IMR-90 (cell line): ENCODE results near the gene ARHGEF7. TPM values are rescaled to one million over a fixed set of nuclear protein-coding genes. Genes with fewer than 3 reads are reported as not detected.

Source experiments
- ATAC-seq: fragments of 200-7000 bp; cut with Tn5 transposase; 2 replicates; pipeline ENCODE4 v1.9.1; 2020; ENCODE audit warnings: low read depth, mild to moderate bottlenecking, moderate library complexity
- BruUV-seq: library from RNA; stranded (reverse); fragments of 400-500 nt; replicated peaks from 2 replicates; lab custom pipeline; 2021; lab: Mats Ljungman, UMichigan
- CTCF ChIA-PET: fragments of 300-600 bp; formaldehyde crosslinking; extraction: SDS; loops from one replicate; lab custom pipeline; 2021; ENCODE audit warnings: antibody characterized with exemption; lab: Yijun Ruan, JAX
- POLR2A ChIA-PET: fragments of 300-600 bp; sonication (Branson Sonifier 250); formaldehyde crosslinking; loops from one replicate; lab custom pipeline; 2022; ENCODE audit warnings: antibody characterized with exemption; ENCODE audit not compliant: unreplicated experiment; lab: Charles Lee
- DNase-seq: peaks from one replicate; pipeline ENCODE4 v3.0.0; 2013
- H2AFZ ChIP-seq: replicated peaks from 2 replicates; pipeline ENCODE3; 2013; ENCODE audit warnings: low read length, mild to moderate bottlenecking; ENCODE audit not compliant: poor library complexity
- H2AK5ac ChIP-seq: 2 replicates; pipeline ENCODE4 v1.6.1; 2013; ENCODE audit warnings: low read depth, low read length, inconsistent platforms
- H2AK9ac ChIP-seq: replicated peaks from 2 replicates; pipeline ENCODE3; 2013; ENCODE audit warnings: mild to moderate bottlenecking, low read depth, low read length, moderate library complexity; ENCODE audit not compliant: poor library complexity
- H2BK120ac ChIP-seq: 2 replicates; pipeline ENCODE4 v1.6.1; 2013; ENCODE audit warnings: low read depth, low read length, inconsistent platforms
- H2BK15ac ChIP-seq: 3 replicates; pipeline ENCODE4 v1.6.1; 2013; ENCODE audit warnings: low read depth, low read length, inconsistent platforms
- H2BK20ac ChIP-seq: 2 replicates; pipeline ENCODE4 v1.6.1; 2013; ENCODE audit warnings: low read depth, mild to moderate bottlenecking, inconsistent platforms, low read length, moderate library complexity
- H2BK5ac ChIP-seq: 2 replicates; pipeline ENCODE4 v1.6.1; 2013; ENCODE audit warnings: mild to moderate bottlenecking, low read depth, low read length, inconsistent platforms; ENCODE audit not compliant: poor library complexity, severe bottlenecking
- H3K14ac ChIP-seq: replicated peaks from 2 replicates; pipeline ENCODE4 v1.6.1; 2013; ENCODE audit warnings: low read depth, low read length, inconsistent platforms
- H3K18ac ChIP-seq: 2 replicates; pipeline ENCODE4 v1.6.1; 2013; ENCODE audit warnings: low read depth, low read length, control low read depth
- H3K23ac ChIP-seq: 2 replicates; pipeline ENCODE4 v1.6.1; 2013; ENCODE audit warnings: low read depth, low read length, inconsistent platforms
- H3K27ac ChIP-seq: 2 replicates; pipeline ENCODE4 v1.5.1; 2013; ENCODE audit warnings: mild to moderate bottlenecking, control low read depth, low read length; ENCODE audit not compliant: insufficient read depth
- H3K27me3 ChIP-seq: 2 replicates; pipeline ENCODE4 v1.6.1; 2013; ENCODE audit warnings: low read length; ENCODE audit not compliant: control insufficient read depth, insufficient read depth
- H3K36me3 ChIP-seq: 2 replicates; pipeline ENCODE4 v1.6.1; 2013; ENCODE audit warnings: low read length, mixed read lengths; ENCODE audit not compliant: control insufficient read depth, insufficient read depth
- H3K4ac ChIP-seq: 2 replicates; pipeline ENCODE4 v1.6.1; 2013; ENCODE audit warnings: low read depth, low read length, inconsistent platforms
- H3K4me1 ChIP-seq: 2 replicates; pipeline ENCODE4 v1.6.1; 2013; ENCODE audit warnings: low read length, mixed read lengths; ENCODE audit not compliant: control insufficient read depth, insufficient read depth
- H3K4me2 ChIP-seq: 2 replicates; pipeline ENCODE4 v1.6.1; 2013; ENCODE audit warnings: low read depth, mild to moderate bottlenecking, control low read depth, low read length, moderate library complexity
- H3K4me3 ChIP-seq: 2 replicates; pipeline ENCODE4 v1.5.1; 2013; ENCODE audit warnings: low read depth, mild to moderate bottlenecking, control low read depth, low read length, moderate library complexity; ENCODE audit not compliant: insufficient read depth
- H3K56ac ChIP-seq: 2 replicates; pipeline ENCODE4 v1.6.1; 2013; ENCODE audit warnings: low read length, inconsistent platforms; ENCODE audit not compliant: insufficient read depth; ENCODE audit errors: extremely low read depth
- H3K79me1 ChIP-seq, 2 experiments: 2 replicates each; pipeline ENCODE4 v1.6.1; 2013; ENCODE audit warnings: low read length in 2 of 2, inconsistent platforms in 1 of 2, low read depth in 1 of 2
- H3K9ac ChIP-seq: 2 replicates; pipeline ENCODE4 v1.6.1; 2013; ENCODE audit warnings: low read depth, low read length, control low read depth
- H3K9me1 ChIP-seq: 2 replicates; pipeline ENCODE4 v1.6.1; 2013; ENCODE audit warnings: low read length, inconsistent platforms; ENCODE audit not compliant: insufficient read depth
- H3K9me3 ChIP-seq: 2 replicates; pipeline ENCODE4 v1.6.1; 2013; ENCODE audit warnings: low read length; ENCODE audit not compliant: control insufficient read depth, insufficient read depth
- H4K20me1 ChIP-seq: 2 replicates; pipeline ENCODE4 v1.6.1; 2013; ENCODE audit warnings: low read length, inconsistent platforms; ENCODE audit not compliant: insufficient read depth
- H4K5ac ChIP-seq: 2 replicates; pipeline ENCODE4 v1.6.1; 2013; ENCODE audit warnings: mild to moderate bottlenecking, low read depth, low read length, control low read depth
- H4K8ac ChIP-seq, 2 experiments: 2 replicates each; pipeline ENCODE4 v1.6.1; 2013; ENCODE audit warnings: low read depth in 2 of 2, low read length in 2 of 2, control low read depth in 1 of 2, inconsistent platforms in 1 of 2
- H4K91ac ChIP-seq: 2 replicates; pipeline ENCODE4 v1.6.1; 2013; ENCODE audit warnings: low read depth, low read length, inconsistent platforms; ENCODE audit not compliant: insufficient read depth
- BHLHE40 ChIP-seq: fragments of 150-350 bp; IDR thresholded peaks from 2 replicates; pipeline ENCODE4 v1.6.1; 2016; ENCODE audit warnings: mild to moderate bottlenecking, low read depth, low read length
- CEBPB ChIP-seq: IDR thresholded peaks from 2 replicates; pipeline ENCODE4 v1.6.1; 2012; ENCODE audit warnings: low read depth, low read length, improper control_type of control experiment
- CHD1 ChIP-seq: IDR thresholded peaks from 2 replicates; pipeline ENCODE4 v1.6.1; 2012; ENCODE audit warnings: low read depth, low read length, improper control_type of control experiment
- CTCF ChIP-seq: conservative IDR thresholded peaks from 2 replicates; pipeline ENCODE4 v1.5.1; 2012; ENCODE audit warnings: mild to moderate bottlenecking, low read depth, low read length, improper control_type of control experiment
- FOS ChIP-seq: fragments of 150-350 bp; IDR thresholded peaks from 2 replicates; pipeline ENCODE4 v1.6.1; 2016; ENCODE audit warnings: low read depth, low read length
- MAFK ChIP-seq: IDR thresholded peaks from 2 replicates; pipeline ENCODE4 v1.6.1; 2012; ENCODE audit warnings: low read depth, low read length, improper control_type of control experiment
- MAZ ChIP-seq: IDR thresholded peaks from 2 replicates; pipeline ENCODE4 v1.6.1; 2012; ENCODE audit warnings: low read depth, mild to moderate bottlenecking, low read length, improper control_type of control experiment, moderate library complexity, borderline replicate concordance
- MXI1 ChIP-seq: IDR thresholded peaks from 2 replicates; pipeline ENCODE4 v1.6.1; 2012; ENCODE audit warnings: low read depth, mild to moderate bottlenecking, low read length, moderate library complexity, borderline replicate concordance
- NFE2L2 ChIP-seq: fragments of 150-350 bp; IDR thresholded peaks from 2 replicates; pipeline ENCODE4 v1.6.1; 2016; ENCODE audit warnings: low read depth, mild to moderate bottlenecking, low read length
- POLR2A ChIP-seq: IDR thresholded peaks from 2 replicates; pipeline ENCODE4 v1.6.1; 2012; ENCODE audit warnings: mild to moderate bottlenecking, low read depth, low read length
- RAD21 ChIP-seq: IDR thresholded peaks from 2 replicates; pipeline ENCODE4 v1.6.1; 2012; ENCODE audit warnings: low read length, improper control_type of control experiment
- RCOR1 ChIP-seq: IDR thresholded peaks from 2 replicates; pipeline ENCODE4 v1.6.1; 2012; ENCODE audit warnings: mild to moderate bottlenecking, low read length, improper control_type of control experiment; ENCODE audit not compliant: insufficient replicate concordance
- RFX5 ChIP-seq: IDR thresholded peaks from 2 replicates; pipeline ENCODE4 v1.8.0; 2012; ENCODE audit warnings: low read depth, mild to moderate bottlenecking, low read length, moderate library complexity
- SMC3 ChIP-seq: fragments of 150-350 bp; IDR thresholded peaks from 2 replicates; pipeline ENCODE4 v1.6.1; 2016; ENCODE audit warnings: low read depth, mild to moderate bottlenecking, antibody characterized with exemption, low read length, moderate library complexity
- USF2 ChIP-seq: fragments of 150-350 bp; IDR thresholded peaks from 2 replicates; pipeline ENCODE4 v1.6.1; 2017; ENCODE audit warnings: mild to moderate bottlenecking, antibody characterized with exemption, low read length, low read depth
- WGBS, 2 experiments: methylation state at CpG; one replicate each; pipeline versions ENCODE4 v1.1.5 to v1.1.7; 2013; ENCODE audit warnings: missing lambda C conversion rate in 2 of 2; ENCODE audit not compliant: insufficient read length in 1 of 2; ENCODE audit errors: extremely low coverage in 2 of 2; 5-methylcytosine and 5-hydroxymethylcytosine counted together
- dilution Hi-C: fragments of 300-500 bp; cut with HindIII; formaldehyde crosslinking; loops from one replicate; pipeline ENCODE4 v1.14.3; 2018; ENCODE audit warnings: low sequenced_read_pairs; ENCODE audit not compliant: unreplicated experiment
- in situ Hi-C: fragments of 300-500 bp; cut with MboI; formaldehyde crosslinking; loops from 3 replicates; pipeline ENCODE4 v1.14.3; 2019; ENCODE audit warnings: low sequenced_read_pairs, inconsistent platforms, mixed read lengths
- intact Hi-C: fragments of 100-400 bp; cut with micrococcal nuclease; formaldehyde crosslinking; loops from 2 replicates; pipeline ENCODE4 v1.10.0; 2022
- polyA plus RNA-seq, 3 experiments: library from polyadenylated mRNA; depleted of rRNA; stranded (reverse); fragments of >200 nt; gene quantifications; 2 replicates each; pipeline ENCODE4 v1.2.3, GENCODE V29; 2012; ENCODE audit warnings: low replicate concordance in 1 of 3
- total RNA-seq: library from RNA; depleted of rRNA; stranded (reverse); fragments of >200 nt; gene quantifications from 2 replicates; pipeline ENCODE4 v1.2.3, GENCODE V29; 2012
- TF ChIP-seq, protein P1 (sequence below): fragments of 150-350 bp; IDR thresholded peaks from 2 replicates; pipeline ENCODE4 v1.6.1; 2016; ENCODE audit warnings: low read depth, mild to moderate bottlenecking, low read length, moderate library complexity, borderline replicate concordance

Gene ARHGEF7
- total and polyA plus RNA-seq, 2 of the 4 experiments (the other 2 are of a cell fraction), result 32.9 to 59.0 TPM

DNA sequence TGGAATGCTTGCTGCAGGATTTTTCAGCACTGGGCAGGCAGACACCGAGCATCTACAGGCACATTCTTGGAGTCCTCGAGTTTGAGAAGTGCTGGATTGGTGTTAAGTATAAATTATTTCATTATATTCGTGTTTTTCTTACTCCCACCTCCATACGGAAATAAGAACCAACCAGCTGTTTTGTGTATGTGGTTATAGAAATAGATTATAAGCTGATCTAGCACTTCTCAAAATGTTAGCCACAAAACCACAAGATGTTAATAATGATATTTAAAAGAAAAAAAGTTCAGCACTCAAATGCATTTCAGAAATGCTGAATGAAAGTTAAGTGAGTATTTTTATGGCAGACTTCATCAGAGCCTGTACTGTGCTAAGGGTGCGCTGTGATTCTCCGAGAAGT lies 181.3 kb downstream of the ARHGEF7 start:
- H3K14ac ChIP-seq, result no peak overlapping the region
- H4K91ac ChIP-seq, result no peak overlapping the region
- dilution Hi-C loops (no loop called here), in situ Hi-C loops (no loop called here), intact Hi-C loops (no loop called here)
- H4K20me1 ChIP-seq, result no peaks in the 10 kb centered on the region
- no peak overlapping the region for H3K4me3 ChIP-seq
- H3K9me3 ChIP-seq, result no peaks in the 10 kb centered on the region
- H3K27ac ChIP-seq, result no peak overlapping the region
- no peak overlapping the region for H3K9ac ChIP-seq
- DNase-seq, result no peak
- H3K27me3 ChIP-seq, result no peaks in the 10 kb centered on the region
- H2AK9ac ChIP-seq, result no peak overlapping the region
- H3K4me2 ChIP-seq, result no peak overlapping the region
- peaks cover 29% of the 10 kb centered on the region for H3K36me3 ChIP-seq
- no peak overlapping the region for H2AFZ ChIP-seq
- H3K4ac ChIP-seq, result no peak overlapping the region
- no peak for TF ChIP-seq POLR2A
- TF ChIP-seq CHD1, result no peak
- no peak for TF ChIP-seq RCOR1
- TF ChIP-seq, protein P1, sequence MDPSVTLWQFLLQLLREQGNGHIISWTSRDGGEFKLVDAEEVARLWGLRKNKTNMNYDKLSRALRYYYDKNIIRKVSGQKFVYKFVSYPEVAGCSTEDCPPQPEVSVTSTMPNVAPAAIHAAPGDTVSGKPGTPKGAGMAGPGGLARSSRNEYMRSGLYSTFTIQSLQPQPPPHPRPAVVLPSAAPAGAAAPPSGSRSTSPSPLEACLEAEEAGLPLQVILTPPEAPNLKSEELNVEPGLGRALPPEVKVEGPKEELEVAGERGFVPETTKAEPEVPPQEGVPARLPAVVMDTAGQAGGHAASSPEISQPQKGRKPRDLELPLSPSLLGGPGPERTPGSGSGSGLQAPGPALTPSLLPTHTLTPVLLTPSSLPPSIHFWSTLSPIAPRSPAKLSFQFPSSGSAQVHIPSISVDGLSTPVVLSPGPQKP, result no peak
- no peak for TF ChIP-seq MAFK
- no peak for TF ChIP-seq FOS
- TF ChIP-seq USF2, result no peak
- TF ChIP-seq CTCF, result no peak
- TF ChIP-seq MAZ, result no peak
- no peak for TF ChIP-seq RAD21
- no peak for TF ChIP-seq SMC3
- no peak for TF ChIP-seq CEBPB
- TF ChIP-seq RFX5, result no peak
- no peak for TF ChIP-seq NFE2L2
- no peak for TF ChIP-seq MXI1
- no peak for TF ChIP-seq BHLHE40
- ATAC-seq, result no peak
- H3K23ac ChIP-seq, result no peak overlapping the region
- H2BK15ac ChIP-seq, result no peak overlapping the region
- 0 out of 2 replicates have a peak, but pooled peaks cover 3% of the 10 kb centered on the region for H3K9me1 ChIP-seq
- no peak overlapping the region for H2AK5ac ChIP-seq
- no TSS peak for BruUV-seq
- POLR2A ChIA-PET, result no interaction called here
- H3K79me1 ChIP-seq, result peaks cover 13 to 15% of the 10 kb centered on the region in 2 experiments; a peak in 1 of 4 replicates
- no peak overlapping the region for H4K5ac ChIP-seq
- H3K18ac ChIP-seq, result no peak overlapping the region
- no peaks in the 10 kb centered on the region for H3K4me1 ChIP-seq
- H4K8ac ChIP-seq, result no peak overlapping the region
- CTCF ChIA-PET, result interaction anchor here (0.5 kb wide), 1 partner anchor 179 kb away, joined by 3 read pairs; no protein-coding TSS in a partner anchor
- no peak overlapping the region for H2BK20ac ChIP-seq
- no peak overlapping the region for H3K56ac ChIP-seq
- WGBS, 2 experiments, result no CpG with 5 or more reads among the region's 6 CpGs
- no peak overlapping the region for H2BK120ac ChIP-seq
- no peak overlapping the region for H2BK5ac ChIP-seq
